ENCODE results near the gene GPANK1.

Gene GPANK1

DNA sequence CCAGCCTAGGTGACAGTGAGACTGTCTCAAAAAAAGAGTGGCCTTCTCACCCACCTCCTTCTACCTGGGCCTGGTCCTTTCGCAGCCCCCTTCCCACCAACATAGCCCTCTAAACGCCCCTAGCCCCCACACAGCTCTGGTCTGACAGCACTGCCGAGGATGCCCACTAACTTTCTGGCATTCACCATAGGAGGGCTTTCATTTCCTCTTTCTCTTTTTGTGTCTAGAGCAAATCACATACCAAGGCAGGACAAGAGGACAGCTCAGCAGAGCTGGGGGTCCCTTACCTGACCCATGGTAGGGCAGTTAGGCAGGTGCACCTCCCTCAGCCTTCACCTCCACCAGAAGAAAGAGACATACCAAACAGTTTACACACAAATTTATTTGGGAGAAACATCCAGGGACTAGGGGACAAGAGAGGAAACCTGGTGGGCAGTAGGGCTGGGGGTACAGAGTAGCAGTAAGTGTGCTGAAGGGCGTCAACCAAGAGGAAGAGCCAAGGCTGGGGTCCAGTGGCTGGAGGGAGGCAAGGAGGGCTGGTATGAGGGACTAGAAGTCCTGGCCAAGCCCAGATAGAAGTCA lies 11.6 kb upstream of the GPANK1 start:
- TF ChIP-seq, protein P1, sequence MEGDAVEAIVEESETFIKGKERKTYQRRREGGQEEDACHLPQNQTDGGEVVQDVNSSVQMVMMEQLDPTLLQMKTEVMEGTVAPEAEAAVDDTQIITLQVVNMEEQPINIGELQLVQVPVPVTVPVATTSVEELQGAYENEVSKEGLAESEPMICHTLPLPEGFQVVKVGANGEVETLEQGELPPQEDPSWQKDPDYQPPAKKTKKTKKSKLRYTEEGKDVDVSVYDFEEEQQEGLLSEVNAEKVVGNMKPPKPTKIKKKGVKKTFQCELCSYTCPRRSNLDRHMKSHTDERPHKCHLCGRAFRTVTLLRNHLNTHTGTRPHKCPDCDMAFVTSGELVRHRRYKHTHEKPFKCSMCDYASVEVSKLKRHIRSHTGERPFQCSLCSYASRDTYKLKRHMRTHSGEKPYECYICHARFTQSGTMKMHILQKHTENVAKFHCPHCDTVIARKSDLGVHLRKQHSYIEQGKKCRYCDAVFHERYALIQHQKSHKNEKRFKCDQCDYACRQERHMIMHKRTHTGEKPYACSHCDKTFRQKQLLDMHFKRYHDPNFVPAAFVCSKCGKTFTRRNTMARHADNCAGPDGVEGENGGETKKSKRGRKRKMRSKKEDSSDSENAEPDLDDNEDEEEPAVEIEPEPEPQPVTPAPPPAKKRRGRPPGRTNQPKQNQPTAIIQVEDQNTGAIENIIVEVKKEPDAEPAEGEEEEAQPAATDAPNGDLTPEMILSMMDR (IDR thresholded peaks at IDR 0.05; ENCODE audit: insufficient read depth, low read depth, low read length, missing control alignments): no peak

DNA sequence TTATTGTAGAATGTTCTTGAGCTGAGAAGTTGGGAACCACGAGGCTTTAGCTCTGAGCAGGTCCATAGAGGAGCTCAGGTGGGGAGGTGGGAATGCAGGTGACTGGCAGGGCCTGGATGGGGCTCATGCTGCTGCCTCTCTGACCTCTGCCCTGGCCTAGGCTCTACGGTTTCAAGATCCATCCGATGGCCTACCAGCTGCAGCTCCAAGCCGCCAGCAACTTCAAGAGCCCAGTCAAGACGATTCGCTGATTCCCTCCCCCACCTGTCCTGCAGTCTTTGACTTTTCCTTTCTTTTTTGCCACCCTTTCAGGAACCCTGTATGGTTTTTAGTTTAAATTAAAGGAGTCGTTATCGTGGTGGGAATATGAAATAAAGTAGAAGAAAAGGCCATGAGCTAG lies 4.9 kb upstream of the GPANK1 start, which contains the start of gene LY6G5B:
Gene LY6G5B, plus strand, starts transcription at position 301 of the 400 bp plus-strand sequence. CDS start 975 bp downstream, outside the sequence.
- TF ChIP-seq, protein P1 (IDR thresholded peaks at IDR 0.05; ENCODE audit: insufficient read depth, low read depth, low read length, missing control alignments): no peak
- DNase-seq (ENCODE audit: low read depth): no peak
- no peak within 1 kb of the TSS for H3K4me3 ChIP-seq (ENCODE audit: low read length)

More for the DNA sequence above, 11.6 kb upstream of the GPANK1 start:
- H3K4me3 ChIP-seq (ENCODE audit: low read length): no peak overlapping the region
- no peak for DNase-seq (ENCODE audit: low read depth)

DNA sequence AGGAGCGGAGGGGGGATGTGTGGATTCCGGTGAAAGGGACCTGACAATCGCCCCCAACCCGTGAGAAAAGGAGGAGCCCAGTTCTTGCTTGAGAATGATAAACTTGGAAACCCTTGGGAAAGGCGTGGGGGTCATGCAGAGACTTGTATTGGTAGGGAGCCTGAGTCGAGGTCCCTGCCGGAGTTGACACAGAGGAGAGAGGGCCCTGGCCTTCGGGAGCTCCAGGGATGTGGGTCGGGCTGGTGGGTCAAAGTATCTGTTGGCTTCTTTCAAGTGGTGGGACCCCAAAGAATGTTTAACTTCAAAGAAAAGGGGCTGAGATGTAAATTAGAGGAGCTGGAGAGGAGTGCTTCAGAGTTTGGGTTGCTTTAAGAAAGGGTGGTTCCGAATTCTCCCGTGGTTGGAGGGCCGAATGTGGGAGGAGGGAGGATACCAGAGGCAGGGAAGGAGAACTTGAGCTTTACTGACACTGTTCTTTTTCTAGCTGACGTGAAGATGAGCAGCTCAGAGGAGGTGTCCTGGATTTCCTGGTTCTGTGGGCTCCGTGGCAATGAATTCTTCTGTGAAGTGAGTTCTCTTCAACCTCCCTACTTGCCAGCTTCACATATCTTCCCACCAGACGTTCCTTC lies 1.7 kb upstream of the GPANK1 start:
- TF ChIP-seq, protein P1 (IDR thresholded peaks at IDR 0.05; ENCODE audit: insufficient read depth, low read depth, low read length, missing control alignments): no peak
- DNase-seq (ENCODE audit: low read depth): peak; percentile 31
- H3K4me3 ChIP-seq (ENCODE audit: low read length): peak overlapping the region; percentile 66

DNA sequence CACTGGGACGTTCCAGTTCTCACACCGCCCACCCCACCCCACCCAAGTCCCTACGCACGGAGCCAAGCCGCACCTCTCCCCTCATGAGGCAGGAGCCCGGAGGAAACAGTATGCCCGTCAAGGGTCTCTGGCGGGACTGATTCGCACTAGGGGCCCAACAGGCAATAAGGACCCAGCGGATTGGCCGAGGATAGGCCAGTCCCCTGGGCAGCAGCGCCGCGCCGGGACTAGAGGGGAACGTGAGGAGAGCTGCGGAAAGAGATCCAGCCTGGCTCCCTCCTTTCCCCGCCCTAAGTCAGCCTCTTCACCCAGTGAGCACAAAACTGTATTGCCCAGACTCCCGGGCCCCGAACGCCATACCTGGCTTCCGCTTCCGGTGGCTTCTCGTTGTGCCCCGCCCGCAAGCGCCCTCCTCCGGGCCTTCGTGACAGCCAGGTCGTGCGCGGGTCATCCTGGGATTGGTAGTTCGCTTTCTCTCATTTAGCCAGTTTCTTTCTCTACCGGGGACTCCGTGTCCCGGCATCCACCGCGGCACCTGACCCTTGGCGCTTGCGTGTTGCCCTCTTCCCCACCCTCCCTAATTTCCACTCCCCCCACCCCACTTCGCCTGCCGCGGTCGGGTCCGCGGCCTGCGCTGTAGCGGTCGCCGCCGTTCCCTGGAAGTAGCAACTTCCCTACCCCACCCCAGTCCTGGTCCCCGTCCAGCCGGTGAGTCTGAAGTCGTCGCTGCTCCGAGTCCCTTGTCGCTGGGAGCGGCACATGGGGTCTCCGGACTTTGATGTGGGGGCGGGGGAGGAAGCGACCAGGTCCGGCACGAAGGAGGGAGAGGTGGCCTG lies 922 bp upstream of the GPANK1 start, which contains the start of gene CSNK2B:
Gene CSNK2B, plus strand, starts transcription at position 580 of the 836 bp plus-strand sequence. CDS start 752 bp downstream, outside the sequence.
- TF ChIP-seq, protein P1 (IDR thresholded peaks at IDR 0.05; ENCODE audit: insufficient read depth, low read depth, low read length, missing control alignments): peak; percentile 7
- peak within 1 kb of the TSS; percentile 66 for H3K4me3 ChIP-seq (ENCODE audit: low read length)
- DNase-seq (ENCODE audit: low read depth): peak; percentile 99

DNA sequence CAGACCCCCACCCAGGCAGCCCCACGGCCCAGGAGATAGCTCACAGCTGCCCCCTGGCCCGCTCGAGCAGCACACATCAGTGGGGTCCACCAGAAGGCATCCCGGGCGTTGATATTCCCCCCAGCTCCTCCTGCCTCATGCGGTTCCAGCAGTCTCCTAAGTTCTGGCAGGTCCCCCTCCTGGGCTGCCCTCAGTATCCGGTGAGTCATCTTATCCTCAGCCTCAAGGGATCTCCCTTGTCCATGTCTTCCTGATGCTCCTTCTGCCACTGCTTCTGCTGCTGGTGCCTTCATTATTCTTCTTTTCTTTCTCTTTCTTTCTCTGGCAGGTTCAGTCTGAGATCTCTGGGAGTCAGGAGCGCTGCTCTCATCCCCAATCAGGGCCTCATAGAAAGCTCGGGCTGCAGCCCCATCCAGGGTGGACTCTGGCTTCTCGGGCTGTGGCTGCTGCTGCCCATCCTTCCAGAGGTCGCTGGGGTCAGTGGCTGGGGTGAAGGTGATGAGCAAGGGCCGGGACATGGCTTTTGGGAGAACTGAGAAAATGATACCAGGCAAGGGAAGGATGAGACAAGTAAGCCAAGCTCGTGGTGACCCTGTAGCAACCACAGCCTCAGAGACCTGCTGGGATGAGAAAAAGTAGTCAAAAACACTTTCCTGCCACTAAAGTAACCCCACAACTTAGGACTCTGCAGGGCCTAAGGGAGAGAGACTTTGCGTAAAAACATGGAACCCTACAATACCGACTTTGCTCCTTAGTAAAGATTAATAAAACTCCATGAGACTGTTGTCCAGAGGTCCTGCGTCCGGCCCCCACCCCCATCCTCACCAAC lies 622 bp downstream of the GPANK1 start:
- TF ChIP-seq, protein P1 (IDR thresholded peaks at IDR 0.05; ENCODE audit: insufficient read depth, low read depth, low read length, missing control alignments): no peak
- peak; percentile 77 for DNase-seq (ENCODE audit: low read depth)
- peak overlapping the region; percentile 66 for H3K4me3 ChIP-seq (ENCODE audit: low read length)

All from epithelial cell of esophagus (primary cell).